IMR-90 (cell line): ENCODE measurements around the gene RERE. TPM values are rescaled to one million over a fixed set of nuclear protein-coding genes. Genes with fewer than 3 reads are reported as not detected.

ENCODE experiments used
- ATAC-seq: fragments of 200-7000 bp; cut with Tn5 transposase; 2 replicates; pipeline ENCODE4 v1.9.1; 2020; ENCODE audit warnings: low read depth, mild to moderate bottlenecking, moderate library complexity
- BruUV-seq: library from RNA; stranded (reverse); fragments of 400-500 nt; replicated peaks from 2 replicates; lab custom pipeline; 2021; lab: Mats Ljungman, UMichigan
- CTCF ChIA-PET: fragments of 300-600 bp; formaldehyde crosslinking; extraction: SDS; loops from one replicate; lab custom pipeline; 2021; ENCODE audit warnings: antibody characterized with exemption; lab: Yijun Ruan, JAX
- POLR2A ChIA-PET: fragments of 300-600 bp; sonication (Branson Sonifier 250); formaldehyde crosslinking; loops from one replicate; lab custom pipeline; 2022; ENCODE audit warnings: antibody characterized with exemption; ENCODE audit not compliant: unreplicated experiment; lab: Charles Lee
- DNase-seq: peaks from one replicate; pipeline ENCODE4 v3.0.0; 2013
- H2AFZ ChIP-seq: replicated peaks from 2 replicates; pipeline ENCODE3; 2013; ENCODE audit warnings: low read length, mild to moderate bottlenecking; ENCODE audit not compliant: poor library complexity
- H2AK5ac ChIP-seq: 2 replicates; pipeline ENCODE4 v1.6.1; 2013; ENCODE audit warnings: low read depth, low read length, inconsistent platforms
- H2AK9ac ChIP-seq: replicated peaks from 2 replicates; pipeline ENCODE3; 2013; ENCODE audit warnings: mild to moderate bottlenecking, low read depth, low read length, moderate library complexity; ENCODE audit not compliant: poor library complexity
- H2BK120ac ChIP-seq: 2 replicates; pipeline ENCODE4 v1.6.1; 2013; ENCODE audit warnings: low read depth, low read length, inconsistent platforms
- H2BK15ac ChIP-seq: 3 replicates; pipeline ENCODE4 v1.6.1; 2013; ENCODE audit warnings: low read depth, low read length, inconsistent platforms
- H2BK20ac ChIP-seq: 2 replicates; pipeline ENCODE4 v1.6.1; 2013; ENCODE audit warnings: low read depth, mild to moderate bottlenecking, inconsistent platforms, low read length, moderate library complexity
- H2BK5ac ChIP-seq: 2 replicates; pipeline ENCODE4 v1.6.1; 2013; ENCODE audit warnings: mild to moderate bottlenecking, low read depth, low read length, inconsistent platforms; ENCODE audit not compliant: poor library complexity, severe bottlenecking
- H3K14ac ChIP-seq: replicated peaks from 2 replicates; pipeline ENCODE4 v1.6.1; 2013; ENCODE audit warnings: low read depth, low read length, inconsistent platforms
- H3K18ac ChIP-seq: 2 replicates; pipeline ENCODE4 v1.6.1; 2013; ENCODE audit warnings: low read depth, low read length, control low read depth
- H3K23ac ChIP-seq: 2 replicates; pipeline ENCODE4 v1.6.1; 2013; ENCODE audit warnings: low read depth, low read length, inconsistent platforms
- H3K27ac ChIP-seq: 2 replicates; pipeline ENCODE4 v1.5.1; 2013; ENCODE audit warnings: mild to moderate bottlenecking, control low read depth, low read length; ENCODE audit not compliant: insufficient read depth
- H3K27me3 ChIP-seq: 2 replicates; pipeline ENCODE4 v1.6.1; 2013; ENCODE audit warnings: low read length; ENCODE audit not compliant: control insufficient read depth, insufficient read depth
- H3K36me3 ChIP-seq: 2 replicates; pipeline ENCODE4 v1.6.1; 2013; ENCODE audit warnings: low read length, mixed read lengths; ENCODE audit not compliant: control insufficient read depth, insufficient read depth
- H3K4ac ChIP-seq: 2 replicates; pipeline ENCODE4 v1.6.1; 2013; ENCODE audit warnings: low read depth, low read length, inconsistent platforms
- H3K4me1 ChIP-seq: 2 replicates; pipeline ENCODE4 v1.6.1; 2013; ENCODE audit warnings: low read length, mixed read lengths; ENCODE audit not compliant: control insufficient read depth, insufficient read depth
- H3K4me2 ChIP-seq: 2 replicates; pipeline ENCODE4 v1.6.1; 2013; ENCODE audit warnings: low read depth, mild to moderate bottlenecking, control low read depth, low read length, moderate library complexity
- H3K4me3 ChIP-seq: 2 replicates; pipeline ENCODE4 v1.5.1; 2013; ENCODE audit warnings: low read depth, mild to moderate bottlenecking, control low read depth, low read length, moderate library complexity; ENCODE audit not compliant: insufficient read depth
- H3K56ac ChIP-seq: 2 replicates; pipeline ENCODE4 v1.6.1; 2013; ENCODE audit warnings: low read length, inconsistent platforms; ENCODE audit not compliant: insufficient read depth; ENCODE audit errors: extremely low read depth
- H3K79me1 ChIP-seq, 2 experiments: 2 replicates each; pipeline ENCODE4 v1.6.1; 2013; ENCODE audit warnings: low read length in 2 of 2, inconsistent platforms in 1 of 2, low read depth in 1 of 2
- H3K9ac ChIP-seq: 2 replicates; pipeline ENCODE4 v1.6.1; 2013; ENCODE audit warnings: low read depth, low read length, control low read depth
- H3K9me1 ChIP-seq: 2 replicates; pipeline ENCODE4 v1.6.1; 2013; ENCODE audit warnings: low read length, inconsistent platforms; ENCODE audit not compliant: insufficient read depth
- H3K9me3 ChIP-seq: 2 replicates; pipeline ENCODE4 v1.6.1; 2013; ENCODE audit warnings: low read length; ENCODE audit not compliant: control insufficient read depth, insufficient read depth
- H4K20me1 ChIP-seq: 2 replicates; pipeline ENCODE4 v1.6.1; 2013; ENCODE audit warnings: low read length, inconsistent platforms; ENCODE audit not compliant: insufficient read depth
- H4K5ac ChIP-seq: 2 replicates; pipeline ENCODE4 v1.6.1; 2013; ENCODE audit warnings: mild to moderate bottlenecking, low read depth, low read length, control low read depth
- H4K8ac ChIP-seq, 2 experiments: 2 replicates each; pipeline ENCODE4 v1.6.1; 2013; ENCODE audit warnings: low read depth in 2 of 2, low read length in 2 of 2, control low read depth in 1 of 2, inconsistent platforms in 1 of 2
- H4K91ac ChIP-seq: 2 replicates; pipeline ENCODE4 v1.6.1; 2013; ENCODE audit warnings: low read depth, low read length, inconsistent platforms; ENCODE audit not compliant: insufficient read depth
- BHLHE40 ChIP-seq: fragments of 150-350 bp; IDR thresholded peaks from 2 replicates; pipeline ENCODE4 v1.6.1; 2016; ENCODE audit warnings: mild to moderate bottlenecking, low read depth, low read length
- CHD1 ChIP-seq: IDR thresholded peaks from 2 replicates; pipeline ENCODE4 v1.6.1; 2012; ENCODE audit warnings: low read depth, low read length, improper control_type of control experiment
- FOS ChIP-seq: fragments of 150-350 bp; IDR thresholded peaks from 2 replicates; pipeline ENCODE4 v1.6.1; 2016; ENCODE audit warnings: low read depth, low read length
- MAFK ChIP-seq: IDR thresholded peaks from 2 replicates; pipeline ENCODE4 v1.6.1; 2012; ENCODE audit warnings: low read depth, low read length, improper control_type of control experiment
- MAZ ChIP-seq: IDR thresholded peaks from 2 replicates; pipeline ENCODE4 v1.6.1; 2012; ENCODE audit warnings: low read depth, mild to moderate bottlenecking, low read length, improper control_type of control experiment, moderate library complexity, borderline replicate concordance
- RAD21 ChIP-seq: IDR thresholded peaks from 2 replicates; pipeline ENCODE4 v1.6.1; 2012; ENCODE audit warnings: low read length, improper control_type of control experiment
- RCOR1 ChIP-seq: IDR thresholded peaks from 2 replicates; pipeline ENCODE4 v1.6.1; 2012; ENCODE audit warnings: mild to moderate bottlenecking, low read length, improper control_type of control experiment; ENCODE audit not compliant: insufficient replicate concordance
- WGBS, 2 experiments: methylation state at CpG; one replicate each; pipeline versions ENCODE4 v1.1.5 to v1.1.7; 2013; ENCODE audit warnings: missing lambda C conversion rate in 2 of 2; ENCODE audit not compliant: insufficient read length in 1 of 2; ENCODE audit errors: extremely low coverage in 2 of 2; 5-methylcytosine and 5-hydroxymethylcytosine counted together
- dilution Hi-C: fragments of 300-500 bp; cut with HindIII; formaldehyde crosslinking; loops from one replicate; pipeline ENCODE4 v1.14.3; 2018; ENCODE audit warnings: low sequenced_read_pairs; ENCODE audit not compliant: unreplicated experiment
- in situ Hi-C: fragments of 300-500 bp; cut with MboI; formaldehyde crosslinking; loops from 3 replicates; pipeline ENCODE4 v1.14.3; 2019; ENCODE audit warnings: low sequenced_read_pairs, inconsistent platforms, mixed read lengths
- intact Hi-C: fragments of 100-400 bp; cut with micrococcal nuclease; formaldehyde crosslinking; loops from 2 replicates; pipeline ENCODE4 v1.10.0; 2022
- polyA plus RNA-seq, 3 experiments: library from polyadenylated mRNA; depleted of rRNA; stranded (reverse); fragments of >200 nt; gene quantifications; 2 replicates each; pipeline ENCODE4 v1.2.3, GENCODE V29; 2012; ENCODE audit warnings: low replicate concordance in 1 of 3
- total RNA-seq: library from RNA; depleted of rRNA; stranded (reverse); fragments of >200 nt; gene quantifications from 2 replicates; pipeline ENCODE4 v1.2.3, GENCODE V29; 2012

RERE gene
- total and polyA plus RNA-seq, 2 of the 4 experiments (the other 2 are of a cell fraction) = 11.5 to 25.1 TPM

GRCh38 chr1:8711151-8711550, 106.3 kb downstream of the RERE start:
- Histone ChIP-seq H3K79me1 (peaks cover 23 to 42% of the 10 kb centered on the region in 2 experiments), H3K4me3 (no peak overlapping the region), H3K9ac (no peak overlapping the region), H3K4me2 (no peak overlapping the region), H2BK15ac (peak overlapping the region; percentile 16; the same call in 2 of the 3 replicates), H2AK5ac (no peak overlapping the region), H3K27ac (peak overlapping the region; percentile 10; the same call in 1 of the 2 replicates), H3K4ac (peak overlapping the region; percentile 56), H2BK120ac (peak overlapping the region; percentile 66), H4K91ac (no peak overlapping the region), H3K18ac (peak overlapping the region; percentile 31; the same call in 1 of the 2 replicates), H3K14ac (0 out of 2 replicates have a peak overlapping the region, but pooled peaks have one; percentile 33), H2AFZ (no peak overlapping the region), H3K9me1 (peaks cover 6% of the 10 kb centered on the region), H3K23ac (no peak overlapping the region), H4K20me1 (peaks cover 7% of the 10 kb centered on the region; the same call in 1 of the 2 replicates), H2BK20ac (0 out of 2 replicates have a peak overlapping the region, but pooled peaks have one; percentile 45), H3K56ac (no peak overlapping the region), H4K5ac (peak overlapping the region; percentile 53; the same call in 1 of the 2 replicates), H2BK5ac (peak overlapping the region; percentile 86), H2AK9ac (no peak overlapping the region), H3K4me1 (peaks cover 11% of the 10 kb centered on the region), H3K9me3 (no peaks in the 10 kb centered on the region), H3K36me3 (no peaks in the 10 kb centered on the region), H3K27me3 (no peaks in the 10 kb centered on the region), H4K8ac (peak overlapping the region in 1 of 2 experiments; percentile 3; a peak in 1 of 4 replicates)
- no CpG with 5 or more reads among the region's 5 CpGs for WGBS, 2 experiments
- POLR2A ChIA-PET = no interaction called here
- no peak for DNase-seq
- in situ Hi-C loops (loop anchor here (25.0 kb wide), 1 partner anchor 724 kb away; no protein-coding TSS in a partner anchor), dilution Hi-C loops (no loop called here), intact Hi-C loops (no loop called here)
- TF ChIP-seq BHLHE40 (no peak), RCOR1 (no peak), CHD1 (no peak), RAD21 (no peak), MAZ (no peak), FOS (no peak), MAFK (no peak)
- BruUV-seq = no TSS peak
- no peak for ATAC-seq
- CTCF ChIA-PET = no interaction called here
